Measurements from ENCODE around the gene KRT36.

KRT36 gene

GRCh38 chr17:41476866-41477815, 12.6 kb downstream of the KRT36 start:
- DNase-seq (ENCODE audit: low read depth) = no peak

- DNase-seq (ENCODE audit: low read depth) = no peak
Observed at GRCh38 chr17:41475421-41475820, 14.3 kb downstream of the KRT36 start.

GRCh38 chr17:41474863-41475262, 14.8 kb downstream of the KRT36 start:
- no peak for DNase-seq (ENCODE audit: low read depth)

- no peak for DNase-seq (ENCODE audit: low read depth)
Observed at GRCh38 chr17:41468346-41468745, 21.4 kb downstream of the KRT36 start.

- DNase-seq (ENCODE audit: low read depth) = no peak
Observed at GRCh38 chr17:41467561-41467960, 22.1 kb downstream of the KRT36 start.

- no peak for DNase-seq (ENCODE audit: low read depth)
Observed at GRCh38 chr17:41466988-41467387, 22.7 kb downstream of the KRT36 start, which contains the start of gene KRT32. Gene KRT32 (minus strand): TSS chr17:41467386. CDS start chr17:41467325, 61 bp downstream.

GRCh38 chr17:41464682-41465081, 25.0 kb downstream of the KRT36 start:
- no peak for DNase-seq (ENCODE audit: low read depth)

- no peak for DNase-seq (ENCODE audit: low read depth)
Observed at GRCh38 chr17:41464173-41464572, 25.5 kb downstream of the KRT36 start.

- DNase-seq (ENCODE audit: low read depth) = no peak
Observed at GRCh38 chr17:41463746-41464145, 26.0 kb downstream of the KRT36 start.

GRCh38 chr17:41462705-41463104, 27.0 kb downstream of the KRT36 start:
- DNase-seq (ENCODE audit: low read depth) = no peak

GRCh38 chr17:41457676-41458075, 32.0 kb downstream of the KRT36 start:
- no peak for DNase-seq (ENCODE audit: low read depth)

GRCh38 chr17:41456204-41456603, 33.5 kb downstream of the KRT36 start:
- no peak for DNase-seq (ENCODE audit: low read depth)

- no peak for DNase-seq (ENCODE audit: low read depth)
Observed at GRCh38 chr17:41455236-41455635, 34.5 kb downstream of the KRT36 start.

GRCh38 chr17:41453066-41453465, 36.6 kb downstream of the KRT36 start:
- DNase-seq (ENCODE audit: low read depth) = no peak

- no peak for DNase-seq (ENCODE audit: low read depth)
Observed at GRCh38 chr17:41452281-41452680, 37.4 kb downstream of the KRT36 start.

- no peak for DNase-seq (ENCODE audit: low read depth)
Observed at GRCh38 chr17:41451154-41451728, 38.5 kb downstream of the KRT36 start.

GRCh38 chr17:41449008-41449407, 40.7 kb downstream of the KRT36 start:
- no peak for DNase-seq (ENCODE audit: low read depth)

GRCh38 chr17:41448506-41448905, 41.2 kb downstream of the KRT36 start:
- no peak for DNase-seq (ENCODE audit: low read depth)

GRCh38 chr17:41446806-41447205, 42.9 kb downstream of the KRT36 start:
- no peak for DNase-seq (ENCODE audit: low read depth)

GRCh38 chr17:41444640-41445039, 45.1 kb downstream of the KRT36 start:
- DNase-seq (ENCODE audit: low read depth) = no peak

- no peak for DNase-seq (ENCODE audit: low read depth)
Observed at GRCh38 chr17:41444186-41444585, 45.5 kb downstream of the KRT36 start.

- no peak for DNase-seq (ENCODE audit: low read depth)
Observed at GRCh38 chr17:41442739-41443138, 47.0 kb downstream of the KRT36 start.

- DNase-seq (ENCODE audit: low read depth) = no peak
Observed at GRCh38 chr17:41440531-41441033, 49.1 kb downstream of the KRT36 start, which contains the start of gene KRT38. Gene KRT38 (minus strand): TSS chr17:41440983. CDS start chr17:41440921, 62 bp downstream.

Data from stimulated activated CD4-positive, alpha-beta T cell treated with anti-CD3 and anti-CD28 coated beads, Interleukin-2, amount 100 ng/mL, for 4 hours (primary cell).